ENCODE data around the gene FAIM2.

- TF ChIP-seq, protein P1, sequence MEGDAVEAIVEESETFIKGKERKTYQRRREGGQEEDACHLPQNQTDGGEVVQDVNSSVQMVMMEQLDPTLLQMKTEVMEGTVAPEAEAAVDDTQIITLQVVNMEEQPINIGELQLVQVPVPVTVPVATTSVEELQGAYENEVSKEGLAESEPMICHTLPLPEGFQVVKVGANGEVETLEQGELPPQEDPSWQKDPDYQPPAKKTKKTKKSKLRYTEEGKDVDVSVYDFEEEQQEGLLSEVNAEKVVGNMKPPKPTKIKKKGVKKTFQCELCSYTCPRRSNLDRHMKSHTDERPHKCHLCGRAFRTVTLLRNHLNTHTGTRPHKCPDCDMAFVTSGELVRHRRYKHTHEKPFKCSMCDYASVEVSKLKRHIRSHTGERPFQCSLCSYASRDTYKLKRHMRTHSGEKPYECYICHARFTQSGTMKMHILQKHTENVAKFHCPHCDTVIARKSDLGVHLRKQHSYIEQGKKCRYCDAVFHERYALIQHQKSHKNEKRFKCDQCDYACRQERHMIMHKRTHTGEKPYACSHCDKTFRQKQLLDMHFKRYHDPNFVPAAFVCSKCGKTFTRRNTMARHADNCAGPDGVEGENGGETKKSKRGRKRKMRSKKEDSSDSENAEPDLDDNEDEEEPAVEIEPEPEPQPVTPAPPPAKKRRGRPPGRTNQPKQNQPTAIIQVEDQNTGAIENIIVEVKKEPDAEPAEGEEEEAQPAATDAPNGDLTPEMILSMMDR (conservative IDR thresholded peaks at IDR 0.05 in 1 of 2, IDR thresholded peaks at IDR 0.05 in 1 of 2; ENCODE audit: extremely low read depth in 1 of 2, insufficient read depth in 1 of 2, low read depth in 1 of 2, low read length in 2 of 2) = no peak
- no peak for TF ChIP-seq EZH2 (IDR thresholded peaks at IDR 0.05; ENCODE audit: borderline replicate concordance, low read length)
Measured at GRCh38 chr12:49899286-49899843, 4.3 kb downstream of the FAIM2 start.
